ENCODE measurements around the gene IFFO2.
"Not testable (repeated sequence)": the region's sequence is repeated elsewhere in the genome, so short reads cannot be mapped to it uniquely, and the experiment has no call there.

IFFO2 gene

DNA sequence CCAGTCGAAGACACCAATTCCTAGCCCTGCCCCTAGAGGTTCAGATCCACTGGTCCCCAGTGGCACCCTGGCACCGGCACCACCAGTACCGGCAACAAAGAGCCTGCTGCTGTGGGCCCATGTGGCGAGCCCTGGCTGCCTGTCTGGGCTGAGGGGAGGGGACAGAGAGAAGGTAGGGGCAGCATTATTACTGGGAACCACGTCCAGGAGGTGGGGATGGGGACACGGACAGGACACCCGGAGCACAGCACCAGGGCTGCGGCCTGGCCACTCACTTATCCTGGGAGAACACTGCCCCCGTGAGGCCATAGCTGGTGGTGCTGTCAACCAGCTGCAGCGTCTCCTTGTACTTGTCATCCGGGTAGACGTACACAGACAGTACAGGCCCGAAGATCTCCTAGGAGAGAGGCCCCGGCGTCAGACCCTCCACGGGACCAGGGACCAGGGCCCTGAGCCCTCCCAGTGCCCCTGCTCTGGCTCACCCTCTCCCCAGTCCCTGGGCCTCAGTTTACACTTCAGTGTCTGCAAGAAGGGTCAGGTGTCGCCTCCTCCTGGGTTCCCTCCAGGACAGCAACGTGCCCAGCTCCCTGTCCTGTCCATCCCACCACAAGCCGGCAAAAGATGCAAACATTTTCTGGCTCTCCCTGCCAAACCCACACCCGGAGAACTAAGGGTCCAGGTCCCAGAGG lies 81.2 kb downstream of the IFFO2 start:
- DNase-seq (ENCODE audit: low read depth, low spot score): peak; percentile 94

DNA sequence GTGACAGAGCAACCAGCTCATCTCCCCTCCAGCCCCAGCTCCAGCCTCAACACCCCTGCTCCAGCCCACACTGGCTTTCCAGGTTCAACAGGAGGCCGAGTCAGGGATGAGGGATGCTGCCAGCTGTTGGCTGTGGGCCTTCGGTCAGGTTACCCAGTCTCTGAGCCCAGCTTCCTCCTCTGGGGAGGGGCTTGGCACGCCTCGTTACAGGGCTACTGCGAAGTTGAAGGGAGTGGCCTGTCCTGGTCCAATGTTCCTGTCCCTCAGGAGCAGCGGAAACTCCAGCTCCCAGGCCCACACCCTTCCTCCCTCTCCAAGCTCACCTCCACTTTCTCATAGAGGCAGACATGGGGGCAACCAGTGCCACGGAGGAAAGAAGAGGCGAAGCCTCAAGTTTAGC lies 81.9 kb downstream of the IFFO2 start:
- DNase-seq (ENCODE audit: low read depth, low spot score): no peak

DNA sequence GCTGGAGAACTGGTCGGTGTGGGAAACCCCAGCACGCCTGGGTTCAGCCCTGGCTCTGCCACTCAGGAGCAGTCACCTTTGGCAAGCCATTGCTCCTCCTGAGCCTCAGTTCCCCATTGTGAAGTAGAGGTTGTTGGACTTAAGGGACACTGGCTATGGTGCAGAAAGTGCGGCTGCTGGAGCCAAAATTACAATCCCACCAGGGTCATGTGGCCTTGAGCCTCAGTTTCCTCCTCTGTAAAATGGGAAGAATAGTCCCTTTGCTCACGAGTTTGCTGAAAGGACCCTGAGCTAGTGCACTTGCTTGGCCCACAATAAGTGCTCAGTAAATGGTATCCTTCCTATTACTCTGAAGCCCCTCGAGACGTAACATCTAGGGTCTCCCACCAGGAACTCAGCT lies 82.4 kb downstream of the IFFO2 start:
- DNase-seq (ENCODE audit: low read depth, low spot score): no peak

DNA sequence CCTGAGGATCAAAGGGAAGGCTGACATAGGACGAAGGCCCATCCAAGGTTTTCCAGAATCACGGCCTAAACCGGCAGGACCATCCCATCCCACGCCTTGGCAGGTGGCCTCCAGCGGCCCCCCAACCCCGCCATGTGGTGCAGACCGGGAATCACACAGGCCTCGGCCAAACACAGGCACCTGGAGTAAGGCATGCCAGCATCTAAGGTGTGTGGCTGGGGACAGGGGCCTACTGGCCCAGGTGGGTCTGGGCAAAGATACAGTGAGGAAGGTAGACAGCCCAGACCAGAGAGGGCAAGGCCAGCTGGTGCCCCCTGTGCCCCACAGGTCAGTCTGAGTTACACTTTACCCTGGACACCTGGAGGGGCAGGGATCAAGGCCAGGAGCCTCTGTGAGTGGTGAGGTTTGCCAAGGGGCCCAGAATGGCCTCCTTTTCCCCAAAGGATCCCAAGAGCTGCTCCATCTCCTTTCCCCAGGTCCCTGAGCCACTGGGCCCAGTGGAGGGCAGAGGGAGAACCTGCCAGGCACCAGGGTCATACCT lies 84.3 kb downstream of the IFFO2 start:
- DNase-seq (ENCODE audit: low read depth, low spot score): no peak

DNA sequence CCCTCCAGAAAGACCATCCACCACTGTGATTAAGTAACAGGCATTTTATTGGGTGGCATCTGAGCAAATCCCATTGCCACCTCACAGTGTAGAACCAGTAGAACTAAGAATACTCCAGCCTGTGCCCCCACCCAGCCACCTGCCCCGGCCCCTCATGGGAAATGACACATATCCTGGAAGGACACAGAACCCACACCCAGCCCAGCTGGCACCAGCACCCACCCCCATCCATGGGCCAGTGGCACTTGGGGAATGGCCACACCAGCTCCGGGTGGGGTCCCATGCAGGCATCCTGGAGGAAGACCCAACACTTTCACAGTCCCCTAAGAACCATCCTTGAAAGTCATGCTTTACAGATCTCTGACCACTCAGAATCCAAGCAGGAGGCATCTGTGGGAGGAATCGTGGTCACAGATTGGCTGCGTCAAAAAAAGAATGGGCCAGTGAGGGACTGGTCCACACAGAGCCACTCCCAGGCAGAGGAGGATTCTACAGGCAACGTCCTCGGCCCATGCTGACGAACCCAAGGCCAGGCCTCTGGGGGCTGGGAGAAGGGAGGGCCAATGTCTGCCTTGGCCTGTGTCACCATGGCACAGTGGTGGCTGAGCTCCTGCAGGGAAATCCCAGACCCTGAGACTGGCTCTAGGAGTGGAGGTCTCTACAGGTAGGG lies 84.9 kb downstream of the IFFO2 start:
- DNase-seq (ENCODE audit: low read depth, low spot score): no peak

DNA sequence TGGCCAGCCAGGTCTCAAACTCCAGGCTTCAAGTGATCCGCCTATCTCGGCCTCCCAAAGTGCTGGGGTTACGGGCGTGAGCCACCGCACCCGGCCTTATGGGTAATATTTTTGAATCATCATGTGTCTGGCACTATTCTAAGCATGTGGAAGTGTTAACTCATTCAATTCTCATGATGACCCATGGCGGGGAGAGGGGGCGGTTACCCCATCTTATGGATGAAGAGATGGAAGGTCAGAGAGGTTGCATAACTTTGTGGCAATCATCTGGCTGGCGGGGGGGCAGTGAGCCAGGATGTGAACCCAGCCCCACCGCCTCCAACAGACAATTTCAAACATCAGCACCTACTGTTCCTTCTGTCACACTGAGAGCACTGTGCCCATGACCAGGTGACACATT lies 85.5 kb downstream of the IFFO2 start:
- DNase-seq (ENCODE audit: low read depth, low spot score): no peak

DNA sequence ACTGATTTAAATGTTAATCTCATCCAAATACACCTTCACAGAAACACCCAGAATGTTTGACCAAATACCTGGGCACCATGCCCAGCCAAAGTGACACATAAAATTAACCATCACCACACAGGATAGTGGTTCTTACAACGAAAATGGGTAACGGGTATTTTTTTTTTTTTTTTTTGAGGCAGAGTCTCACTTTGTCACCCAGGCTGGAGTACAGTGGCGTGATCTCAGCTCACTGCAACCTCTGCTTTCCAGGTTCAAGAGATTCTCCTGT lies 85.9 kb downstream of the IFFO2 start:
- DNase-seq (ENCODE audit: low read depth, low spot score): not testable (repeated sequence)

DNA sequence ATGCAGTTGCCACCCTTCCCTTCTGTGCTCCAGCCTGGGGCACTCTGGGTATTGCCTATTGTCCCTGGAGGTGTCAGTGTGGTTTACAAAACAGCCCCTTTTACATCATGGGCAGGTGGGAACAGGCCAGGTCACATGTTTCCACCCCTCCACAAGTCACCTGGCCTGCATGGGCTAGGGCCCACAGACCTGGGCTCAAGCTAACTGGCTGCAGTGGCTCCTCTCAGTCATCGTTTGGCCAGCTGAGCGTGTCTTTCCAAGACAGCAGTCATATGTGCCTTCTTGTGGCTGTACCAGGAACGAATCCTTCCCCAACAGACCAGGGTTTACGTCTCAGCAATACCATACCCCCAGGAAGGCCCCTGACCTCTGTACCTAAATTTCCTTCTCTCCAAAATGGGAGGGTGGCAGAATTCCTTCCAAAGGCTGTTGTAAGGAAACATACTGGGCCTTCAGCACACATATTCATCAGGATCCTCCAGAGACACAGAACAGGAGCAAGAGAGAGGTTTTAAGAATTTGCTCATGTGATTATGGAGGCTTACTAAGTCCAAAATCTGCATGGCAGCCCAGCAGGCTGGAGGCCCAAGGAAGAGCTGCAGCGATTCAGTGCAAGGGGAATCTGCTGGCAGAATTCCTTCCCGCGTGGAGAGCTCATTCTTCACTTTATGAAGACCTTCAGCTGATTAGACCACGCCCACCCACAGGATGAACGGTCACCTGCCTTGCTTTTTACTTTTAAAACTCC lies 86.5 kb downstream of the IFFO2 start:
- DNase-seq (ENCODE audit: low read depth, low spot score): peak; percentile 37

DNA sequence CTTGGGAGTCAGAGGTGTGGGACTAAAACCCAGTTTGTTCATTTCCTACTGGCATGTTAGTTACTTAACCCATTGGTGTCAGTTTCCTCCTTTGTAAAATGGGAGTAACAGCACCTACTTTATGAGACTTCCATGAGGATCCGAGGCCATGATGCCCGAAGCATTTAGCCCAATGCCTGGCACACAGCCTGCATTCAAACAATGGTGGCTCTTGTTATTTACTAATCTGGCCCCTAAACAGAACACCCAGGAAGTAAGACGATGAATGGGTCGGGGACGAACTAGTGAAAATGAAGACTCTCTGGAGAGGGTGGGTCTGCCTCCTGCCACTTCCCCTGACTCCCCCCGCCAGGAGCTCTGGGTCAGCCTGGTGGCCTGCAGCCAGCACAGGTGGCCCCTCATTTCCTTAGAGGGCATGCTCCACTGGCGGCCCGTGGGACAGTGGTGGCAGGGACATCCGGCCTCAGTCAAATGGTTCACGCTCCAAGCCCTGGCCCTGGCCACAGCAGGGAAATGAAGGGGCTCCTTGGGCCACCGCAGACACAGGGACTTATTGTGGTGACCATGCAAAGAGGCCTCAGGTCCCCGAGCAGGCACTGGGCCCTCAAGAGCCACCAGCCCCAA lies 87.6 kb downstream of the IFFO2 start:
- no peak for DNase-seq (ENCODE audit: low read depth, low spot score)

DNA sequence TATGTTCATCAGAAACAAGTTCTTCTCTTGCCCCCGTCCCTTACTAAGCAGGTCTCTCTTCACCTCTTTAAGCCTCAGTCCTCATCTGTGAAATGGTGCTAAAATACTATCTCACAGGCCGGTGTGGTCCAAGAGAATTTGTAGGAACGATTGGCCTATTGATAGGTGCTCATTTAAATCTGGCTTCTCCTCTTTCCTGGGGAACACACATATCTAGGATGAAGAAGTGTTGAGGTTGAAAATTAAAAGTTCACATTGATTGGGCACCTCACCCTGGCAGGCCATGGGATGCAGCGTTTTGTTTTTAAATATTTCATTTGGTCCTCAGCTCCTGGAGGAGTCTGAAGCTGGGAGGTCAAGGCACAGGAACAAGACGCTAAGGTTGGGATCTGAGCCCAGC lies 88.1 kb downstream of the IFFO2 start:
- DNase-seq (ENCODE audit: low read depth, low spot score): no peak

DNA sequence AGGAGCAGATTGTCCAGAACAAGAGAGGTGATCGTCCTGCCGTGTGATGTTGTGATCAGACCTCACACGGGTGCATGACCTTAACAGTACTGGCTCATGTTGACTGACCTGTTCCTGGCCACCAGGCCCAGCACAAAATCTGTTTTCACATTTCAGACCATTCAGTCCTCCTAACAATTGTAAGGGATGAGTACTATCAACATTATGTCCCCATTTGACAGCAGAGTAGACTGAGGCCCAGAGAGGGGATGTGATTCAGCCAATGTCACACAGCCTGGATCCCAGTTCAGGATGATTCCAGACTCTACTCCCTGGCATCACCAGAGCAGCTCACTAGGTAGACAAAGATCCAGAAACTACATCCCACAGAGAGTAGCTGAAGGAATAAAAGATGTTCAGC lies 89.6 kb downstream of the IFFO2 start:
- no peak for DNase-seq (ENCODE audit: low read depth, low spot score)

DNA sequence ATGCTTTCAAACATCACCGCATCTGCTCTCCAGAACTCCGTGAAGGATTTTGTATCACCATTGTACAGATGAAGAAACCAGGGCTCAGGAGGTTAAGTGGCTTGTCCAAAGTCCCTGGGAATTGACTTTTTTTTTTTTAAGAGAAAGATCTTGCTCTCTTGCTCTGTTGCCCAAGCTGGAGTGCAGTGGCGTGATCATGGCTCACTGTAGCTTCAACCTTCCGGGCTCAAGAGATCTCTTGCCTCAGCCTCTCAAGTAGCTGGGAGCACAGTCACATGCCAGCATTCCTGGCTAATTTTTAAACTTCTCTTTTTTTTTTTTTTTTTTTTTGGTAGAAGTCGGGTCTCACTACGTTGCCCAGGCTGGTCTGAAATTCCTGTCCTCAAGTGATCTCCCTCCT lies 90.2 kb downstream of the IFFO2 start:
- DNase-seq (ENCODE audit: low read depth, low spot score): no peak

DNA sequence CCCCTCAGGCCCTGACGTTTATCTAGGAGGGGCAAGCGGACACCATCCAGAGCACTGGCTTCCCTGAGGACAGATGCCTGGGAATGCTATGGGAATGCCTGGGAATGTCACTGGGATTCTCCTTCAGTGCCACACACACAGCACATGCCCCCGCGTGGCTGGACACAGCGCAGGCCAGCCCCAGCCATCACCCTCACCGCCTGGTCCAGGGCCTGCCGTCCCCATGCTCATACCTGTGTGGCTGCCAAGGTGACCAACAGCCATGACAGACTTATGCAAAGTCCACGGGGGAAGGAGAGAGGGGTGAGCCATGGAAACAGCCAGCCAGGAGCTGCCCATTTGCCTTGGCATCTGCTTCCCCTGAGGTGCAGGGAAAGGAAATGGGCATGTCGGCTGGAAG lies 91.3 kb downstream of the IFFO2 start:
- no peak for DNase-seq (ENCODE audit: low read depth, low spot score)

DNA sequence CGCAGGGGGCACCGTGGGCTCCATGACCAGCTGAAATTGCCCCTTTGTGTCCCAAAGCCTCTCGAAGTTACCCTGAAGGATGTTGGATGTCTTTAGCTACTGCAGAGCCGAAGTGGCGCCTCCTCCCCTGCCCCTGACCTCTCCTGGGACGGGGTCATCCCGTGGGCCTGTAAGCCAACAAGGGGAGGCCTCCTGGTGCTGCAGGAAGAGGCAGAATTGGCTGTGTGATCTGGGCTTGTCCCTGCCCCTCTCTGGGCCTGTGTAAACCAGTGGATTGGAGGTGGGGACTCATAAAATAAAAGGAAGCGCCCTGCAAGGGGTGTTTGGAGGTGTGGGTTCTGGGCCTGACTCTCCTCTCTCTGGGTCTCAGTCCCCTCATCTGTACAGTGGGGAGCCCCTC lies 94.9 kb downstream of the IFFO2 start:
- DNase-seq (ENCODE audit: low read depth, low spot score): no peak

DNA sequence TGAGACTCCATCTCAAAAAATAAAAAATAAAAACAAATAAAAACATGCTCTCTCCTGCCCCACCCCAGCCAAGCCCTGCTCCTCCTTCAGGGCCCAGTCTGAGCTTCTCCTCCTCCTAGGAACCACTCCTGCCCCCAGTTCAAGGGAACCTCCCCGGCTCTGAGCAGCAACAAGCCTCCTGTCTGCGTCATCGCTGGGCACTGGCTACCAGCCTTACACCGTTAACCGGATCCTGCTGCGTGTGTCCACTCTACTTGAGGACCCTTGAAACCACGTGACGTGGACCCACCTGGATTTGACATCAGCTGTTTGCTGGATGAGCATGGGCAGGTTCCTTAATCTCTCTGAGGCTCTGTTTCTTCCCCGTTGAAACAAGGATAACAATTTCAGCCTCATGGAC lies 95.4 kb downstream of the IFFO2 start:
- DNase-seq (ENCODE audit: low read depth, low spot score): no peak

DNA sequence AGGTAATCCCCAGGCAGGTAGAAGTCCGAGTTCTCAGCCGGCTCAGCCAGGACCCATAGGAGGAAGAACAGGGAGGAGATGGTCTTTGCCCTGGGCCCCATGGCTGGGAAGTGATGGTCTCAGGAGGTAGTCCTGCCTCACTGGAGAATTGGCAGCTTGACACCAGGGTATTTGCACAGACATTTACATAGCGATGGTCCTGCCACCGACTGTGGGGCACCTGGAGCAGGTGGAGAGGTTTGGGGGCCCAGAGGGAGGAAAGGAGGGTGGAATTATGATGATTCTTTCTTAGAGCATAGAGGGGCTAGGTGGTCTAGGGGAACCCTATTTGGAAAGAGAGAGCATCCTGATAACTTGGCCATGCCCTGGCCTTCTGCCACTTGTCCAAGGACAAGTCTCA lies 96.9 kb downstream of the IFFO2 start, which contains the start of gene TAS1R2:
Gene TAS1R2 (minus strand): TSS at position 101 of the 400 bp plus-strand sequence. CDS start 0 bp downstream, at position 101.
- no peak for DNase-seq (ENCODE audit: low read depth, low spot score)

DNA sequence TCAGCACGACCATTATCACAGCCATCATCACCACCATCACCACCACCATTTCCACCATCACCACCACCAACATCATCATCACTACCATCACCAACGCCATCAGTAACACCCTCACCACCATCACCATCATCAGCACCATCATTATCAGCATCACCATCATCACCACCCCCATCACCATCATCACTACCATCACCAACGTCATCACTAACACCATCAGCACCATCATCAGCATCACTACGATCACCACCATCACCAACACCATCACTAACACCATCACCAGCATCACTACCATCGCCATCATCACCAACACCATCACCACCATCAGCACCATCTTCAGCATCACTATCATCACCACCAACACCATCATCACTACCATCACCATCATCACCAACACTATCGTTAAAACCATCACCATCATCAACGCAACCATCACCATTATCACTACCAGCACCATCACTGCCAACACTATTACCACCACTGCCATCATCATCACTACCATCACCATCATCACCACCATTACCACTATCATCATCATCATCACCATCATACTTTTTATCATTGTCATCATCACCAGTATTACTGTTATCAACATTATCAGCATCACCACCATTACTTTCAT lies 98.3 kb downstream of the IFFO2 start:
- no peak for DNase-seq (ENCODE audit: low read depth, low spot score)

DNA sequence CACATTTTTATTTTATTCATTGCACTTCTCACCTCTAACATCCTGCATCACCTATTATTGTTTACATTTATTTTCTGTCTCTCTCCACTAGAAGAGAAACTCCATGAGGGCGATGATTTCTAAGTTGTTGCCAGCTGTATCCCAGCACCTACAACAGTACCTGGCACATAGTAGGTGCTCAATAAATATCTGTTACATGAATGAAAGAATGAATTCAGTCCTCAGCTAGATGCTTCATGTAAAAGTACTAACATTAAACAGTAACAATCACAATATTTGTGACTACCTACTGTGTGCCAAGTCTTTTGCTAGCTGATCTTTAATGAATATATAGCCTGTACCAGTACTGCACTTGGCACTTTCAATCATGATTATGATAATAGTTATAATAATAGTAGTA lies 100.0 kb downstream of the IFFO2 start:
- DNase-seq (ENCODE audit: low read depth, low spot score): no peak

DNA sequence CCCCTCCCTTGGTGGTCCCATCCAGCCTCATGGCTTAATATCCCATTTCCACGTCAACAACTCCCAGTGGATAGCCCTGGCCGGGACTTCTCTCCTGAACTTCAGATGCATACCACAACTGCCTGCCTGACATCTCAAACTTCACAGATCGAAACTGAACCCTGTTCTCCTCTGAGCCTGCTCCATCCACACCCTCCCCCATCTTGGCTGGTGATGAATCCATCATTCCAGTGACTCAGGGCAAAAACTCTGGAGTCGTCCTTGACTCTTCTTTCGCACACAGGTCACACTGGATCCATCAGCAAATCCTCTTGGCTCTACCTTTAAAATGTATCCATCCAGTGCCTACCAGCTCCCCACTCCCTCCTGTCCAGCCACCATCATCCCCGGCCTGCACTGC lies 100.9 kb downstream of the IFFO2 start:
- no peak for DNase-seq (ENCODE audit: low read depth, low spot score)

DNA sequence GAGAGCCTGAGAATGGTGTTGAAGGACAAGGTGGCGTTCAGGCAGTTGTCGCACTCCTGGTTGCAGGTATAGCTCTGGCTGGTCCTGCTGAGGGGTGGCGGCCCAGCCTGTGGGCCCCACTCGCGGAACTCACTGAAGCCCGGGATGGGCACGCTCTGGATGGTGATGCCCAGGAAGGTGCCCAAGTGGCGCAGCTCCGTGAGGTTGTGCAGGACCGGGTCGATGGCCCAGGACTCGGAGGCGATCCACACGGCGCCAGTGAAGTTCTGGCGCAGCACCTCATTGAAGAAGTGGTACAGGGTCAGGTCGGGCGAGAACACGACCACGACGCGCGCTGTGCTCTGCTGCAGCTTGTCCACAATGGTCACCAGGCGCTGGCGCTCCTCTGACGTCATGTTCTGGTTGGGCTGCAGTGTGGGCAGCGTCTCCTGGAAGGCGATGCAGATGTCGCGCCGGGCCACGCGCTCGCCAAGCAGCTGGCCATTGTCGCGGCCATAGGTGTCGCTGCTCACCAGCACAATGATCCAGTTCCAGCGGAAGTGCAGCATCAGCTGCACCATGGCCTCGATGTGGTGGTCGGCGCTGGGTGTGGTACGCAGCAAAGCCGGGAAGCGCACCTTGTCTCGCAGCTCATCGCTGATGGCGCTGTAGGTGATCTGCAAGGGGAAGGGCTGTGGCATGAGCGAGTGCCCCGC lies 102.0 kb downstream of the IFFO2 start:
- DNase-seq (ENCODE audit: low read depth, low spot score): peak; percentile 74
